Measurements from ENCODE around the gene HIBCH.
"Not testable (repeated sequence)": the region's sequence is repeated elsewhere in the genome, so short reads cannot be mapped to it uniquely, and the experiment has no call there.

HIBCH gene

DNA sequence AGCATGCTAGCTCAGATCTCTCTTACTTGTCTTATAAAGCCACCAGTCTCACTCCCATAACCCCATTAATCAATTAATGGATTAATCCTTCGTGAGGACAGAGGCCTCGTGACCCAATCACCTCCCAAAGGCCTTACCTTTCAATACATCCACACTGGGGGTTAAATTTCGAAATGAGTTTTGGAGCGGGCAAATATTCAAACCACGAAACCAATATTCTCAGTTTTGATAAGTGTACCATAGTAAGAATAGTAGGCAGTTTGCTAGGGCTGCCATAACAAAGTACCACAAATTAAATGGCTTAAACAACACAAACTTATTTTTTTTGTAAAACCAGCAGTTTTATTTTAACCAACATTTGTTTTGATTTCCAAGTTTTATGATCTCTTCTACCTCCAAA is 15.2 kb downstream of the HIBCH start:
- no peak for DNase-seq (ENCODE audit: low read depth in 2 of 2)

DNA sequence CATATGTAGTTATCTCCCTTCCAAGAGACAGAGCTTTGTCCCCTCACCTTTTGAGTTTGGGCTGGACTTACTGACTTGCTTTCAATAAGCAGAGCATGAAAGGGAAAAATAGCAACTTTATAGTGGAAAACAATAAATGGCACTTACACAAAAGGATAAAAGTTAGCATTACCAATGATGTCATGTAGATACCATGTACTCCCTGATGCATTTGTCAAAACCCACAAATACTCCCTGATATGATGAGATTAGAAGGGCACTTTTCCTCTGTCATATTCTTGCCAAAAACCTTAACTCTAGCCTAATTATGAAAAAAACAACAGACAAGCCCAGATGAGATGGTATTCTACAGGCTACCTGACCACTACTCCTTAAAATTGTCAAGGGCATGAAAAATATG is 16.0 kb downstream of the HIBCH start:
- DNase-seq (ENCODE audit: low read depth in 2 of 2), result no peak

DNA sequence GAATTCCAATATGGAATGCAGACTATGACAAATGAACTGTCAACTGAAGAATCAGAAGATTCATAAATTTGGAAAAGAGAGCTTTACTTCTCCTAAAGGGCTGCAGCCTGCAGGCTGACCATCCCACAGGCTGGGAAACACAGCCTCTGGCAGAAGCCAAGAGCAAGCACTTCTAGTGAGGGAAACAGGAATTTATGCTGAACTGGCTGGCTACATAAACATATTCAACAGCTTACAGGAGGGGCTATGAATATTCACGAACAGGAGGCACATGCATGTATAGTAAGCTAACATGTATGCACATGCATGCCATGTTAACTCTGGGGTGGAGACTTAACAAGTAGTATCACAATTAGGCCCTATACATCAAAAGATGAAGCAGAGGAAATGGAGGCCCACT is 17.6 kb downstream of the HIBCH start:
- no peak for DNase-seq (ENCODE audit: low read depth in 2 of 2)

DNA sequence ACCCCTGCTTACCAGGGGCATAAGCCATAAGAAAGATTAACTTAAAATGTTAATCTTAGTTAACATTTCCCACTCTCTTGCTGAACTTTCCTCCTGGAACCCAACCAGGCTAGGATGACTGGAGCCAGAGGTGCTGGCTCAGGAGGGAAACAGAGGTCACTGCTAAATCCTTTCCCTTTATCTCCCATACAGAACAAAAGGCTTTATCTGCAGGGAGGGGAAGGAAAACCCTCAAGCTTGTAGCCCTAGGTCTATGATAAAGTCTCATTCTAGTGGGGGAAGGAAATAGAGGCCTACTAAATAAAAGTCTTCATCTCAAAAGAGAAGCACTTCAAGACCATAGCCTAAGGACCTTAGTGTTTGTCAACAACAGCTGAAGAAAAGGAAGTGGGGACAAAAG is 18.6 kb downstream of the HIBCH start:
- no peak for DNase-seq (ENCODE audit: low read depth in 2 of 2)

DNA sequence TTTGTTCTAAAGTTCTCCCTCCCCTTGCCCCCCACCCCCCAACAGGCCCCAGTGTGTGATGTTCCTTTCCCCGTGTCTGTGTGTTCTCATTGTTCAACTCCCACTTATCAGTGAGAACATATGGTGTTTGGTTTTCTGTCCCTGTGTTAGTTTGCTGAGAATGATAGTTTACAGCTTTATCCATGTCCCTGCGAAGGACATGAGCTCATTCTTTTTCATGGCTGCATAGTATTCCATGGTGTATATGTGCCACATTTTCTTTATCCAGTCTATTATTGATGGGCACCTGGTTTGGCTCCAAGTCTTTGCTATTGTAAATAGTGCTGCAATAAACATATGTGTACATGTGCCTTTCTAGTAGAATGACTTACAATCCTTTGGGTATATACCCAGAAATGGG is 21.7 kb downstream of the HIBCH start:
- DNase-seq (ENCODE audit: low read depth in 2 of 2), result not testable (repeated sequence)

DNA sequence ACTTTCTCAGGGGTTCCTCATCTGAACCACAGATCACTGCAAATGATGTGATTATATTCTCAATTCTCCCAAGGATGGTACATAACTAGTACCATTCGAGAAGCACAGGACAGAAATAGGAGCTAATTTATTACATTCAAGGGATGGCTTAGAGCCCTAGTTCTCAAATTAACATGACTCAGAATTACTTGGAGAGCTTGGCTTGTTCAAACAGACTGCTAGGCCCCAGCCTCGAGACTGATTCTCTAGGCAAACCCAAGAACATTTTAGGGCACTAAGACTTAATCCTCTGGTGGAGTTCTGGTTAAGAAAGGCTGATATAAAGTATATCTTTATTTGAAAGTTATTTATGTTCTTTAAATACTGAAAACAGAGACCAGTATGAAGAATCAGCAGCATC is 35.8 kb downstream of the HIBCH start:
- no peak for DNase-seq (ENCODE audit: low read depth in 2 of 2)

DNA sequence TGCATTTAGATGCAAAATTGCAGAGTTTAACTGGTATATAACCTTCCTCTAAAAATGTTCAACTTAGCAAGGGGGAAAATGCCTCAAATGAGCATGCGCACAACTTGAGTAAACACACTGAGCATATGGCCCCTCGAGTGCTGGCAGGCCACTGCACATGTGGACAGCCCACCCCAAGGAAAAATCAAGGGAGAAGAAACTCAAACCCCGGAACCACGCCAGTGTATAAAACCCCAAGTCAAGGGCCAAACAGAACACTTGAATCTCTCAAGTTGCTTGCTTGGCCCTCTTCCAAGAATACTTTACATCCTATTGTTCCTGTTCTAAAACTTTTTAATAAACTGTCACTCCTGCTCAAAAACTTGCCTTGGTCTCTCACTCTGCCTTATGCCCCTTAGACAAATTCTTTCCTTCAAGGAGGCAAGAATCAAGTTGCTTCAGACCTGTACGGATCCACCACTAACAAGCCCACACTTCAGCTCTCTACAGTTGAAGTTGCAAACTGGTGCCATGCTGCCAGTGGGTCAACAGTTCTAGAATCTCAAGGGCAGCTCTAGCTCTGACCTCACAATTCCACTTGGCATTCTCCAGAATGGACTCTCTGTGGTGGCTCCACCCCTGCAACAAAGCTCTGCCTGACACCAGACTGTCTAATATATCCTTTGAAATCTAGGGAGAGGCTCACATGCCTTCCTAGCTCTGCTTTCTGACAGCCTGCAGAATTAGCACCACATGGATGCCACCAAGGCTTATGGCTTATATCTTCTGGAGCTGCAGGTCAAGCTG is 38.9 kb downstream of the HIBCH start:
- DNase-seq (ENCODE audit: low read depth in 2 of 2), result no peak

DNA sequence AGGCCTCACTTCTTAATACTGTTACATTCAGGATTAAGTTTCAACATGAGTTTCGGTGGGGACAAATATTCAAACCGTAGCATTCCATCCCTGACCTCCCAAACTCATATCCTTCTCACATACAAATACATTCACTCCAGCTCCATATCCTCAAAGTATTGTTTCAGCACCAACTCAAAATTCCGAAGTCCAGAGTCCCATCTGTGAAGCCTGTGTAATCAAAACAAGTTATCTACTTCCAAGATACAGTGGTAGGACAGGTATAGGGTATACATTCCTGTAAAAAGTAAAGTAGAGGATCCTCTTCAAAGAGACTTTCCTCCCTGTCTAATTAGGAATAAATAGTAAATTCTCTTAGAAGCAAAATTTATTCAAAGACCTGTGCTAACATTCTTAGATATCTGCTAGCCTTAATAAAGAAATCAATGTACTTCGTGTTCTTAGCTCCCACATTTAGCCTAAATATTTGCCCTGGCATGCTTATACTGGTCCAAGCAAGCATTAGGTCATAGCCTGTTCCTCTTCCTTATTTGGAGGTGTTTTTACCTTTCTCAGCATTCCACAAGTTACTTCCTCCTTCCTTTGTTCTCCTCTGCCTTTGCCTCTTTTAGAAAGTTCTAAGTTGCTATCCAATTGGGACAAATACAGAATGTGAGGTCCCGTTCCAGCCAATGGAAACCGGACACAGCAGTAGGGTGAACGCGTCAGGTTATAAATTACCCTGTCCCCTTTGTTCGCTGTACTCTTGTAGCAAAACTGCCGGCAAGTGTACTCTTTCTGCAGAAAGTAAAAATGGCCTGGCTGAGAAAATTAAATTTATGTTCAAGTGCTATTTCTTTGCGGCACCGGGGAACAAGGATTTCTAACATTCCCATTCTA is 40.1 kb downstream of the HIBCH start:
- not testable (repeated sequence) for DNase-seq (ENCODE audit: low read depth in 2 of 2)

DNA sequence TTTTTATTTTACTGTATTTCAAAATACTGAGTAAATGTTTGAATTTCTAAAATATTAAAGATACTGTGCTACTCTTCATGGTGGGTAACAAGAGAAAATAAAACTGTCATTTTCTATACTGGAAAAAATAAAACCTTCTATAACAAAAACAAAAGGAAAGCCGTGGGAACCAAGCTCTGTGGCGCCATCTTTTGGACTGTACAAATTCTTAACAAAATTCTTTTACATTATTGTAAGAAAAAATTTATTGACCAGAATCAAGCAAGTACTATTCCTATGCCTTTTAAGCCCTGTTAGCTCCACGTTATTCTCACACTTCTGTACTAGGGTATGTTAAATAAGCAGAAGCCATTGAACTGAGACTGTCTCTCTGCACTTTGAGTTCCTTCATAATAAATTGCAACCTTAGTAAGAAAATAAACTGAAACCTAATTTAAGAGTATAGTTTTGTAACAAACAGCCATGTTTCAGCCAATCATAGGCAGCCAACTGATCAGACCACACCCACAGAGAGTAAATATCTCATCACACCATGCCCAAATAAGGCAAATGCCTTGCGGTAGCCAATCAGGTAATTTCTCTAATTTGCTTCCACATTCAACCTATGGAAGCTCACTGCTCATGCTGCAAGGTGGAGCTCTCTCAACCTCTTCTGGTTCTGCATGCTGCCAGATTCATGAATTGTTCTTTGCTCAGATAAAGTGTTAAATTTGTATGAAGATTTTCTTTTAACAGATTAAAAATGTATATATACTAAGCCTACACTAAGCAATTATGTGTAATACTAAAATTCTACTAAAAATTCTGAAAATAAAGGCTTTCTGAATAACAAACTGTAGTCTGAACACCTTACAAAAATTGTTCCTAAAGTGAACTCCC is 42.2 kb downstream of the HIBCH start:
- DNase-seq (ENCODE audit: low read depth in 2 of 2), result no peak

DNA sequence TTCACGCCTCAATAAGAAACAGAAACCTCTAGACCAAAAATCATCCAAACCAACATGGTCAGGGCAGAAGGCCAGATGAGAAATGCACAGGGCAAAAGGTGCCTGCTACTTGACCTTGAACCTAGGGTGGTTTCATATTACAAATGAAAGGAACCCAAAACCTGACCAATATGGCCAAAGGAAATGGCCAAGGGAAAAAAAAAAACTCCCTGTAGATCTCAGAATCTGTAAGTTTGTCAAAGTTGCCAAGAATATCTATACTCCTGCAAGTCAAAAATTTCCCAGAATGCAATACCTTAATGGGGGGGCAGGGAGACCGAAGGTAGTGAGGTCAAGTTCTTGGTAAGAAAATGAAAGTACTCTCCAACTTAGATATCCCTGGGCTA is 47.2 kb downstream of the HIBCH start:
- no peak for DNase-seq (ENCODE audit: low read depth in 2 of 2)

DNA sequence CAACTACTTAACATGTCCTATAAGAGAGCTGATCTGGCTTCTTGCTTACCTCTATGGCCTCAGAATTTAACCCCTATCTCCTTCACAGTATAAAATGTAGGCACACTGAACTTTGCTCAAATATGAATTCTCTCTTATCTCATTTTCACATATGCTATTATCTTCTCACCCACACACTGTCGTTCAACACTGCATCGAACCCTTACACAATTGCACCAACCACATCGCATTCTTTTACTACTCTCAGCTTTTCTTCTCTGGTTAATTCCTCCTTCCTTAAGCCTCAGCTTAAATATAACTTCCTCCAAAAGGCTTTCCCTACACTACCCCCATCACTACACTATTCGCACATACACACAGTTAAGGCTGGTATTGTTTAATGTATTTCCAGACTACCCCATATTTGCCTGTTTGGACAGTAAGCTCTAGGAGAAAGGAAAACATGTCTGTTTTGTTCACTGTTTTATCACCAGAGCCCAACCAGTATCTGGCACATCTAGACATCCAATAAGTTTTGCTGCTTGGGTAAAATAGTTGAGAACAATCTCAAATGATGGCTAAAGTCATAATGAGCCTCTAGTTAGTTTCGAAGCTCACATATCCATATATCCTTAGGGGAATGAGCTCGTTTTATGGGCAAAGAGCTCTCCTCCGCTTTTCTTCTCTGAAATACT is 47.7 kb downstream of the HIBCH start:
- DNase-seq (ENCODE audit: low read depth in 2 of 2), result no peak

DNA sequence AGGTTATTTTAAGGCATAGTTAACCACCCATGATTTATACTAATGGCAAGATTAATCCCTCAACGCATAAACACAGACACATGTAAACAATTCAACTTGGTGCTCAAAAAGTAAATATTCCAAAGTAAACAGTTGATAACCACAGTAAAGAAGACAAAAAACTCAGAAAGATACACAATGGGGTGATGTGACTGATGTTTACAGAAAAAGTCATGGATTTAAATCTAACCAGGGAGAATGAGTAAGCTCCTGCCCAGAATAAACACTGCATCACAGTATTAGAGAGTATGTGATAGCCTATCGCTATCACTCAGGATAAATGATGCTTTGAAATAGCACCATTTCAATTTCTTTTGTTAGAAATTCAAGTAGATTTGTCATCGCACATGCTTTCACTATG is 49.3 kb downstream of the HIBCH start:
- no peak for DNase-seq (ENCODE audit: low read depth in 2 of 2)

DNA sequence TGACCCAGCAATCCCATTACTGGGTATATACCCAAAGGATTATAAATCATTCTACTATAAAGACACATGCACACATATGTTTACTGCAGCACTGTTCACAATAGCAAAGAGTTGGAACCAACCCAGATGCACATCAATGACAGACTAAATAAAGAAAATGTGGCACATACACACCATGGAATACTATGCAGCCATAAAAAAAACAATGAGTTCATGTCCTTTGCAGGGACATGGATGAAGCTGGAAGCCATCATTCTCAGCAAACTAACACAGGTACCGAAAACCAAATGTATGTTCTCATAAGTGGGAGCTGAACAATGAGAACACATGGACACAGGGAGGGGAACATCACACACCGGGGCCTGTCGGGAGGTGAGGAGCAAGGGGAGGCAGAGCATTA is 49.9 kb downstream of the HIBCH start:
- DNase-seq (ENCODE audit: low read depth in 2 of 2), result not testable (repeated sequence)

DNA sequence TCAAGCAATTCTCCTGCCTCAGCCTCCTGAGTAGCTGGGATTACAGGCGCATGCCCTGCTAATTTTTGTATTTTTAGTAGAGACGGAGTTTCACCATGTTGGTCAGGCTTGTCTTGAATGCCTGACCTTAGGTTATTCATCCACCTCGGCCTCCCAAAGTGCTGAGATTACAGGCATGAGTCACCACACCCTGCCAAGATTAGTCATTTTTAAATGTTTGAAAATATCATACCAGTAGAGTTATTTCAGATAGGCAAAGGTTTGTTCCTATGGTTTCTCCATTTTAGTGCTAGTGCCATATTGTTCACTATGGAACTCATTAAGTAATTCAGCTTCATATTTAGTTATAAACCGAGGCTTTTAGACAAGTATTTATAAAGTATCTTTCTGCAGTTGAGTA is 52.3 kb downstream of the HIBCH start:
- DNase-seq (ENCODE audit: low read depth in 2 of 2), result no peak

DNA sequence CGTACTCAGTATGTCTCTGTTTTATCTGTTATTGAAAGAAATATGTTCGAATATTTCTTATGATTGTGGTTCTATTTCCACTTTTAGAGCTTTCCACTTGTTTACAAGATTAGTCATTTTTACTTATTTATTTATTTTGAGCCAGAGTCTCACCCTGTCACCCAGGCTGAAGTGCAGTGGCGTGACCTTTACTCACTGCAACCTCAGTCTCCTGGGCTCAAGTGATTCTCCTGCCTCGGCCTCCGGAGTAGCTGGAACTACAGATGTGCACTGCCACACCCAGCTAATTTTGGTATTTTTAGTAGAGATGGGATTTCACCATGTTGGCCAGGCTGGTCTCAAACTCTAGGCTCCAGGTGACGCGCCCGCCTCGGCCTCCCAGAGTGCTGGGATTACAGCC is 53.3 kb downstream of the HIBCH start:
- no peak for DNase-seq (ENCODE audit: low read depth in 2 of 2)

DNA sequence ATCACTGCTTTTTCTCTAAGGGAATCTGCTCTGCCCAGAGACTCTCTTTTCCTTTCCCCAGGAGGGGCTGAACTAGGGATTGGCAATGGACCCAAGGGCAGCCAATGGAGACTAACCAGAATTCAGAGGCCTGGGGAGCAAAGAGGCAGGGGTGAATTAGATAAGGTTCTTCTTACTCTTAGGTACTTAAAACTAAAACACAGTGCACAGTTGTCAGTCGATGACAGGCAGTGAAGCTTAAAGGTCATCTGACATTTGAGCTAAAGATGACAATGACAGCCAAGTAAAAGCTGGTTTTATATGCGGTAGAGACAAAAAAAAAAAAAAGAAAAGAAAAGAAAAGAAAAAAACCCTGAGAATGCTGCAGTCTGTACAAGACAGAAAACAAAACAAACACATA is 57.8 kb downstream of the HIBCH start:
- DNase-seq (ENCODE audit: low read depth in 2 of 2), result no peak

DNA sequence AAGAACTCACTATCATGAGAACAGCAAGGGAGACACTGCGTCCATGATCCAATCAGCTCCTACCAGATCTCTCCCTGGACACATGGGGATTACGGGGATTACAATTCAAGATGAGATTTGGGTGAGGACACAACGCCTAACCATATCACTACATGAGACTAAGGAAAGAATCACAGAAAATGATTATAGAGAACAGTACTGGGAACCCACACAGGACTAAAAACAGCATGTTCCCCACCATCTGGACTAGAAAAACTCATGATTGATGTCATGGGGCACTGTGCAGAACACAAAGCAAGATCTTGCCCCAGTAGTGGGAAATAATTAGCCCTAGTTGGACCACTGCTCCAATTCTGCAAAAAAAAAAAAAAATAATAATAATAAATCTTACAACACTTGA is 63.5 kb downstream of the HIBCH start:
- no peak for DNase-seq (ENCODE audit: low read depth in 2 of 2)

DNA sequence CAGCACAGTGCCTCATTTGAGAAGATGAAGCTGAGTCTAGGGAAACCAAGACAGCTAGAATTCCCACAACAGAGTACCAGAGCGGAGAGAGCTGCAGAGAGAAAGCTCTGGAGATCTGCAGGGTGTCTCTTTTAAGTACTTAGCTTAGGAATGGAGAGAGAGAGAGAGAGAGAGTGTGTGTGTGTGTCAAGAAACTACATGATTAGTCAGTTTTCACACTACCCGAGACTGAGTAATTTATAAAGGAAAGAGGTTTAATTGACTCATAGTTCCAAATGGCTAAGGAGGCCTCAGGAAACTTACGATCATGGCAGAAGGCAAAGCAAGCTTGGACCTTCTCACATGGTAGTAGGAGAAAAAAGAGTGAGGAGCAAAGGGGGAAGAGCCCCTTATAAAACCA is 64.0 kb downstream of the HIBCH start:
- no peak for DNase-seq (ENCODE audit: low read depth in 2 of 2)

DNA sequence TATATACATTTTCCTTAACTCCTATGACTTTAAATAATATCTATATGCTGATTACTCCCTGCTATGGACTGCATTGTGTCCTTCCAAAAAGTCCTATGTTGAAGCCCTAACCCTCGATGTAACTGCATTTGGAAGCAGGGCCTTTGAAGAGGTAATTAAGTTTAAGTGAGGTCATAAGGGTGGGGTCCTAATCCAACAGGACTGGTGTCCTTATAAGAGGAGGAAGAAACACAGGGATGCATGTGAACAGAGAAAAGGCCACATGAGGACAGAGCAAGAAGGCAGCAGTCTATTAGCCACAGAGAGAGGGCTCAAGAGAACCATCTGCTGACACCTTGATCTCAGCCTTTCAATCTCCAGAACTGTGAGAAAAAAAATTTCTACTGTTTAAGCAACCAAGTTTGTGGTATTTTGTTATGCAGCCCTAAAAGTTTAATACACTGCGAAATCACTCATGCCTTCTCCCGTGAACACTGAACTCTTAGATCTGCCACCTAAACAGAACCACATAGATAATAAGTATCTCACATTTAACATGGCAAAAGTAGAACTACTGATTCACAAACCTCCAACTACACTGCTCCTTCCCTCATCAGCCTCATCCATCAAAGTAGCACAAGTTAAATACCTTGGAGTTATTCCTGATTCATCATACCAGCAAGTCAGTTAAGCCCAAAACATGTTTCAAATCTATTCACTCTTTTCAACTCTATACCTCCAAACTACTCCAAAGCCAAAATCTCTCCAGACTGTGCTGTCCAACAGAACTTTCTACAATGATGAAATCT is 65.4 kb downstream of the HIBCH start:
- no peak for DNase-seq (ENCODE audit: low read depth in 2 of 2)

DNA sequence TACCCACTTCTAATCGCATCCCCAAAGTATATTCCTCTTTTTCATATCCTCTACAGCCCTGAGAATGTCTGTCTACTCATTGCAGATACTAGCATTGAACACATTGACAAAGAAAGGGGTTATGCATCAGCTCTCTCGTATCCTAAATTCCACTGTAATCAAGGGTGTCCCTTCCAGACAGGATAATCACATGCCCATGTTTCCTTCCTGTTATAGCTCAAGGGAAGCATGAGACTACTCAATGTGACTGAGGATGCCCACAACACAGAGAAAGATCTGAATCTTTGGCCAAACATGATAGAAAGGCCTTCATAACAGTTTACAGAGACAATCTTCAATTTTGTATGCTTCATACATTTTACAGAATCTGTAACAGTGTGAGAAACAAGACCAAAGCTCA is 69.2 kb downstream of the HIBCH start:
- DNase-seq (ENCODE audit: low read depth in 2 of 2), result no peak

DNA sequence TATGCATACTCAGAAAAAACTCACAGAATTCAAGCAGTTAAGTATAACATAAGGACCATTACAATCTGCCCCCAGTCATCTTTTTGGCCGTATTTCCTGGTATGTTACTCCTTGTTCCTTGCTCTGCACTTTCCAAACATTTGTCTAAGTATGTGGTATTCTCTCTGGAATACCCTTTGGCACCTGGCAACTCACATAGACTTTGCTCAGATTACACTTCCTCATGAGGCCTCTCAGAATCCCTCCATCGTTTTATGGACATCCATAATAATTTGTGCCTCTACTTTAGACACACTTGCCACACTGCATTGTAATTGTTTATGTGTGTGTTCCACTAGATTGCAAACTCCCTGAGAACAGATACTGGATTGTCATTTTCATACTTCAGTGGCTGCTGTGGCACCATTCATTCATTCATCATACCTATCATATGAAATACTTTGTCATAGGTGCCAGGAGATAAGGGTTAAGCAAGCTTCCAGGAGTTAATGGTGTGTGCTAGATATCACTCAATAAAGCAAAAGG is 84.0 kb downstream of the HIBCH start:
- no peak for DNase-seq (ENCODE audit: low read depth in 2 of 2)
